Activated CD8-positive, alpha-beta memory T cell treated with anti-CD3 and anti-CD28 coated beads for 48 hours (primary cell): ENCODE results near the gene AMDHD2.

Experiments used
- DNase-seq, 3 experiments: peaks; one replicate each; pipeline ENCODE4 v3.0.0-alpha.2; 2020; ENCODE audit warnings: low read depth in 2 of 3, low spot score in 2 of 3

Gene AMDHD2

GRCh38 chr16:2498531-2499253 is 21.5 kb upstream of the AMDHD2 start:
- no peak for DNase-seq

- no peak for DNase-seq
These were observed 20.7 kb upstream of the AMDHD2 start for GRCh38 chr16:2499454-2499853.

- DNase-seq, result no peak
These were observed 20.2 kb upstream of the AMDHD2 start for GRCh38 chr16:2499890-2500429.

GRCh38 chr16:2500430-2500917 is 19.7 kb upstream of the AMDHD2 start:
- no peak for DNase-seq

- peak; percentile 59 to 82 (median 74) for DNase-seq
These were observed 19.0 kb upstream of the AMDHD2 start for GRCh38 chr16:2500918-2501750.

GRCh38 chr16:2501946-2502895 is 17.9 kb upstream of the AMDHD2 start:
- no peak for DNase-seq

GRCh38 chr16:2505695-2506094 is 14.5 kb upstream of the AMDHD2 start:
- no peak for DNase-seq

- no peak for DNase-seq
These were observed 13.0 kb upstream of the AMDHD2 start for GRCh38 chr16:2507052-2507659.

DNA sequence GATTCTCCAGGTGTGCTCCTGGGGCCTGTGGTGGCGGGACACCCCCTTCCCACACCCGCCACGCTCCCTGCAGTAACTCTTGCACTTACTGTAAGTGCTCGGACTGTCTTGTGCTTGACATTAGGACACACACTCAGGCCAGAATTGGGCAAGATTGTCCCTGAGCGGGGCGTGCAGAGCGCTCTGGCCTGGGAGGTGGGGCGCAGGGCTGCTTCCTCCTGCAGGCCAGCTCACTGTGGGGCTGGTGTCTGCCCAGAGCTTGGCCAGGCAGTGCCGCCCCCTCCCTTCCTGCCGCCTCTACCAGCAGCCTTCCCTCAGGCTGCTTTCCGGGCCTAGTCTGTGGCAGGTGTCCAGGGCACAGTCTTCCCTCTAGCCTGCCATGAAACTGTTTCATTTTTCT is 12.5 kb upstream of the AMDHD2 start:
- no peak for DNase-seq

GRCh38 chr16:2508722-2509400 is 11.3 kb upstream of the AMDHD2 start:
- no peak for DNase-seq

- DNase-seq, result no peak
These were observed 8.9 kb upstream of the AMDHD2 start for GRCh38 chr16:2511128-2511800.

DNA sequence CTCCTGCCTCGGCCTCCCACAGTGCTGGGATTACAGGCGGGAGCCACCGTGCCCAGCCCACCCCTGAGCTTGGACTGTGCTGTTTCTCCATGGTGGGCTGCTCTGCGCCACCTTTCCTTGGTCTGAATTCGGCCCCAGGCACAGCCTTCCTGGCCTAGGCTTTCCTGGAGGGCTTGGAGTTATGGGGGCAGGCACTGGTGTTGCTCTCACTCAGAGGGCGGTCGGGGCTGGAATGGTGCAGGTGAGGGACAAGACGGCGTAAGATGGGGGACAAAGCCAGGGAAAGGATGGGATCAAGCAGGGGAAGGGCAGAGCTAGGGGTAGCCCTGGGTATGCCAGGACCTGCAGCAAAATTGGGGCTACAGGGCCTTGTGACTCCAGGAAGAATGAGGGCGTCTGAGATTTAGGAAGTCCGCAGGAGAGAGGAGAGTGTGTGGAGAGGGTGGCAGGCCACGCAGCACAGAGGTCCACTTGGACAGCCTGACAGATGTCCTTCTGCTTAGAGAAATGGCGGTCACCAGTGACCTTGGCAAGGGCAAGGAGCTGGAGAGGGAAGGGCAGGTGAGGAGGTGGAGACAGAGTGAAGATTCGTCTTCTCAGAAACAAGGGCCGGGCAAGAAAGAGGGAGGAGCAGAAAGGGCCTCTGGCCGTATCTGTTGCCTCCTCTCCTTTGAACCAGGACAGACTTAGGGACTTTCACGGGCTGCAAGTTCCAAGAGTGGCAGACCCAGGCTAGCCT is 8.0 kb upstream of the AMDHD2 start:
- no peak for DNase-seq

- DNase-seq, result no peak
These were observed 7.3 kb upstream of the AMDHD2 start for GRCh38 chr16:2512735-2513404.

- DNase-seq, result peak; percentile 71 to 90 (median 83)
These were observed 6.5 kb upstream of the AMDHD2 start, which contains the start of gene ATP6V0C for GRCh38 chr16:2513405-2514332. ATP6V0C (plus strand) TSS chr16:2513952; CDS start chr16:2514104, 152 bp downstream.

DNA sequence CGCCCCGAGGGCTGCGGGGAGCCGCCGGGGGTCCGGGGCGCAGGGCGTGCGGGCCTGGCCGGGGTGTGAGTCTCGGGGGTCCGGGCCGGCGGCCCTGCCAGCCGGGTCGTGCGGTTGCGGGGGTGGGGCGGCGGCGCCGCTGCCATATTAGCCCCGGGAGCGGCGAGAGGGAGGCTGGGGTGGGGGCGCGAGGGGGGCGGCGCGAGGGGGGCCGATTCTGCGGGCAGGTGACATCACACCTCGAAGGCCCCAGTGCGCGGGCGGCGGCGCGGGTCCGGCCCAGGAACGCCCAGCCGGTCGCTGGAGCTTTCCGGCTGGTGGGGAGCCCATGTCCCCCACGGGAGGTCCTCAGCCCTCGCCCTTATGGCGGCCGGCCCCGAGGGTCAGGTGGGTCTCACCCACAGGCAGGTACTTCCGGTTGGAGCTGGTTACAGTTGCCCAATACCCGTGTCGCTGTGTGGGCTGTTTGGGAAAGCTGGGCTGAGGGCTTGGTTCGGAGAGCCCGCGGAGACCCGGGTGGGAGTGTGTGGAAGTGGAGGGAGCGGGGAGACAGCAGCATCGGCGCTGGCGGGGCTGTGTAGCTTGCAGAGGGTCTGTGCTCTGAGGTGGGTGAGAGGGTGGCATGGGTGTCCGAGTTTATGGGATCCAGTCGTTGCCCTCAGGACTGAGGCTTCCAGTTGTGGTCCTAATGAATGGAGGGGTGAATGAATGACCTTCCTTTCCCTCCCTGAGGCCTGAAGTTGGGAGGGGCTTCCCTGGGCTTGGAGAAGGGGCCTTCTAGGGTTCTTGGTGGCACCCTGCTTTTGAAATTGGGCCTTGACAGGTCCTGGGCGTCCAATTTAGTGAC is 5.6 kb upstream of the AMDHD2 start:
- DNase-seq, result no peak
